Ishikawa (cell line): ENCODE data around the gene GALNT2.
A peak's percentile ranks its signal among the peaks of the same experiment; 100 is the strongest.

Experiments used
- CEBPB ChIP-seq: IDR thresholded peaks from 2 replicates; pipeline ENCODE4 v1.6.1; 2012
- CREB1 ChIP-seq: IDR thresholded peaks from 2 replicates; pipeline ENCODE4 v1.6.1; 2012; ENCODE audit warnings: low read depth
- EP300 ChIP-seq: IDR thresholded peaks from 2 replicates; pipeline ENCODE4 v1.6.1; 2012; ENCODE audit warnings: borderline replicate concordance
- FOXM1 ChIP-seq: IDR thresholded peaks from 2 replicates; pipeline ENCODE4 v1.6.1; 2012; ENCODE audit warnings: low read depth, borderline replicate concordance
- NFIC ChIP-seq: IDR thresholded peaks from 2 replicates; pipeline ENCODE4 v1.6.1; 2012
- RAD21 ChIP-seq: IDR thresholded peaks from 2 replicates; pipeline ENCODE4 v1.6.1; 2012; ENCODE audit warnings: low read depth
- TAF1 ChIP-seq: IDR thresholded peaks from 2 replicates; pipeline ENCODE4 v1.6.1; 2012; ENCODE audit warnings: low read depth, mild to moderate bottlenecking
- TCF12 ChIP-seq: IDR thresholded peaks from 2 replicates; pipeline ENCODE4 v1.6.1; 2012; ENCODE audit warnings: low read depth
- TEAD4 ChIP-seq: IDR thresholded peaks from 2 replicates; pipeline ENCODE4 v1.6.1; 2012
- YY1 ChIP-seq: IDR thresholded peaks from 2 replicates; pipeline ENCODE4 v1.6.1; 2012; ENCODE audit warnings: low read depth
- ZBTB7A ChIP-seq: IDR thresholded peaks from 2 replicates; pipeline ENCODE4 v1.6.1; 2012; ENCODE audit warnings: low read depth
- TF ChIP-seq, protein P1 (sequence below): IDR thresholded peaks from 2 replicates; pipeline ENCODE4 v1.6.1; 2012
- TF ChIP-seq, protein P2 (sequence below): IDR thresholded peaks from 2 replicates; pipeline ENCODE4 v1.6.1; 2012
- TF ChIP-seq, protein P3 (sequence below): IDR thresholded peaks from 2 replicates; pipeline ENCODE4 v1.6.1; 2012; ENCODE audit warnings: low read depth, mild to moderate bottlenecking

The GALNT2 gene

DNA sequence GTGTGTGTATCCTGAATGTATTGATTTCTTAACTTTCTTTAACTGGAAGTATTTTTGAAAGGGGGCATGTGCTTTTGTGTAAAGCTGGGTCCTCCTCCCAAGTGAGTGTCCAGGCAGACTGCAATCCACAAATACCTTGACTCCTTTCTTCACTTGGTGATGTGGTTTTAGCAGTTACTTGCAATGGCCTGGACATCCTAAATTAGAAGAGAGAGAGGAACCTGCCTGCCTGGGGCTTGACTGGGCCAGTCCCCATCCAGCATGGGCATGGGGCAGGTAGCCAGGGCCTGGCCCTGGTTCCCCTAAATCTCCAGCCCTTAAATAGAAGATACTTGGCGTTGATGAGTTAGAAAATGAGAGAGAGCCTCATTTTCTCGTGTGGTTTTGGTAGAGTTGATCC, 199.4 kb downstream of the GALNT2 start:
- TF ChIP-seq, protein P1, sequence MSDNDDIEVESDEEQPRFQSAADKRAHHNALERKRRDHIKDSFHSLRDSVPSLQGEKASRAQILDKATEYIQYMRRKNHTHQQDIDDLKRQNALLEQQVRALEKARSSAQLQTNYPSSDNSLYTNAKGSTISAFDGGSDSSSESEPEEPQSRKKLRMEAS, result no peak
- TF ChIP-seq CEBPB, result no peak
- no peak for TF ChIP-seq NFIC
- TF ChIP-seq RAD21, result no peak
- no peak for TF ChIP-seq TEAD4
- no peak for TF ChIP-seq CREB1
- TF ChIP-seq ZBTB7A, result no peak
- TF ChIP-seq, protein P2, sequence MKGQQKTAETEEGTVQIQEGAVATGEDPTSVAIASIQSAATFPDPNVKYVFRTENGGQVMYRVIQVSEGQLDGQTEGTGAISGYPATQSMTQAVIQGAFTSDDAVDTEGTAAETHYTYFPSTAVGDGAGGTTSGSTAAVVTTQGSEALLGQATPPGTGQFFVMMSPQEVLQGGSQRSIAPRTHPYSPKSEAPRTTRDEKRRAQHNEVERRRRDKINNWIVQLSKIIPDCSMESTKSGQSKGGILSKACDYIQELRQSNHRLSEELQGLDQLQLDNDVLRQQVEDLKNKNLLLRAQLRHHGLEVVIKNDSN, result no peak

DNA sequence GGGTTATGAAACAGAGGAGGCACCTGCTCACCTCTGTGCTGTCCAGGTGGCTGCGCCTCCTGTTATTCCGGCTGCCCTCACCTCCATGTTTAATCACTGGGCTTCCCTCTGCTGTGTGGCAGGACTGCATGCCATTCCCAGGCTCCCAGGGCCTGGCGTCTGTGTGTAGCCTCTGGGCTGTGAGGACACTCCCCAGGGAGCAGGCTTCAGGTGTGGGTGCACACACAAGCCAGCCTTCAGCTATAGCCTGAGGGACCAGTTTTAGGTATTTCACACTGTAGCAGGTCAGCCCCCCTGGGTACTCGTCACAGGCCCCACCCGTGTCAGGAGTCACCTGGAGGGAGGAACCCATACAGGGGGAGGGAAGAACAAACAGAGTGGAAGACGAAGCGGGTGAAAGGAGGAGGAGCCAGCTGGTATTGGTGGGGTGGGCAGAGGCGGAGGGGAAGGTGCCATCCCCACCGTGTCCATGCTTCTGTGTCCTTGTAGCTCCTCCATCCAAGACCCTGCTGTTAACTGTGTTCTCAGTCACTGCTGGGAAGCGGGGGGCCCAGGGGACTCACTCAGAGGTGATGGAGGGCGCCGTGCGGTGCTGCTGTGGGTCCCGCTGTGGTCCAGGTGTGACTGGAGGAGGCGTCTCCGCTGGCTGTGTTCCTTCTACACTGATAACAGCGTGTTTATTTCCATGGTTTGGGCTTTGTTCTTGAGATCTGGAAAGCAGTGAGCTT, 200.5 kb downstream of the GALNT2 start:
- TF ChIP-seq RAD21 (no peak), TAF1 (no peak), FOXM1 (no peak), NFIC (no peak)
- TF ChIP-seq, protein P3, sequence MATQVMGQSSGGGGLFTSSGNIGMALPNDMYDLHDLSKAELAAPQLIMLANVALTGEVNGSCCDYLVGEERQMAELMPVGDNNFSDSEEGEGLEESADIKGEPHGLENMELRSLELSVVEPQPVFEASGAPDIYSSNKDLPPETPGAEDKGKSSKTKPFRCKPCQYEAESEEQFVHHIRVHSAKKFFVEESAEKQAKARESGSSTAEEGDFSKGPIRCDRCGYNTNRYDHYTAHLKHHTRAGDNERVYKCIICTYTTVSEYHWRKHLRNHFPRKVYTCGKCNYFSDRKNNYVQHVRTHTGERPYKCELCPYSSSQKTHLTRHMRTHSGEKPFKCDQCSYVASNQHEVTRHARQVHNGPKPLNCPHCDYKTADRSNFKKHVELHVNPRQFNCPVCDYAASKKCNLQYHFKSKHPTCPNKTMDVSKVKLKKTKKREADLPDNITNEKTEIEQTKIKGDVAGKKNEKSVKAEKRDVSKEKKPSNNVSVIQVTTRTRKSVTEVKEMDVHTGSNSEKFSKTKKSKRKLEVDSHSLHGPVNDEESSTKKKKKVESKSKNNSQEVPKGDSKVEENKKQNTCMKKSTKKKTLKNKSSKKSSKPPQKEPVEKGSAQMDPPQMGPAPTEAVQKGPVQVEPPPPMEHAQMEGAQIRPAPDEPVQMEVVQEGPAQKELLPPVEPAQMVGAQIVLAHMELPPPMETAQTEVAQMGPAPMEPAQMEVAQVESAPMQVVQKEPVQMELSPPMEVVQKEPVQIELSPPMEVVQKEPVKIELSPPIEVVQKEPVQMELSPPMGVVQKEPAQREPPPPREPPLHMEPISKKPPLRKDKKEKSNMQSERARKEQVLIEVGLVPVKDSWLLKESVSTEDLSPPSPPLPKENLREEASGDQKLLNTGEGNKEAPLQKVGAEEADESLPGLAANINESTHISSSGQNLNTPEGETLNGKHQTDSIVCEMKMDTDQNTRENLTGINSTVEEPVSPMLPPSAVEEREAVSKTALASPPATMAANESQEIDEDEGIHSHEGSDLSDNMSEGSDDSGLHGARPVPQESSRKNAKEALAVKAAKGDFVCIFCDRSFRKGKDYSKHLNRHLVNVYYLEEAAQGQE, result no peak

DNA sequence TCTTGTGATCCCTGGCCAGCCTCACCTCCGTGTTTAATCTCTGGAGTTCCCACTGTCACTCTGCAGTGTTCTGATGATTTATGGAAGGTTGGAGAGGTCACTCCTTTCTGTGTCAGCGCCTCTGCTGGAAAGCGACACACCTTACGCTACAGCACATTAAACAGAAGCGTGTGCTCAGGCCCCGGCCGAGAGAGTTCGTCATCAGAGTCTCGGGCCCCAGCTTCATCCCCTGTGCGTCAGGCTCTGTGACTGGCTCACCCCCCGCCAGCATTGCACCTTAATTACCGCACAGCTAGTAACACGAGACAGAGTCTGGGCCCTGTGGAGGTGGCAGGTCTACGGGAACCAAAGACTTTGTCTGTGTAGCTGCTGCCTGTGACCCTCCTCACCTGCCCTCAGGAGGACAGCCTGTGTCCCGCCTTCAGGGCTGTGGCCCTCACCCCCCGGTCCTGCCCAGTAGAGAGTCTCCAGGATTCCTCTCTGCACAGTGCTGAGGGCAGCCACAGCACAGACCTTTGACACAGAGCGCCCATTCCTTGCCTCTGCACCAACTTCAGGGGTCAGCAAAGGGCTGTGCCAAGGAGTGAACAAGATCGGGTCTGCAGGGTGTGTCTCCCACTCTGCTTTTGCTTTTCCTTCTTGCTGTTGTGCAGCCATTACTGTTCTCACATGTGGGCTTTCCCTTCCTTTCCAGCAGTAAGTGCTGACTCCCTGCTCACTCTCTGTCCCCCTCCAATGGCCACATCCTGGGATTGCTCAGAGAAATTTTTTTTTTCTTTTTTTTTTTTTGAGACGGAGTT, 201.5 kb downstream of the GALNT2 start:
- TF ChIP-seq RAD21 (peak; percentile 75), TCF12 (no peak), YY1 (peak; percentile 70)
- TF ChIP-seq, protein P3, result no peak

DNA sequence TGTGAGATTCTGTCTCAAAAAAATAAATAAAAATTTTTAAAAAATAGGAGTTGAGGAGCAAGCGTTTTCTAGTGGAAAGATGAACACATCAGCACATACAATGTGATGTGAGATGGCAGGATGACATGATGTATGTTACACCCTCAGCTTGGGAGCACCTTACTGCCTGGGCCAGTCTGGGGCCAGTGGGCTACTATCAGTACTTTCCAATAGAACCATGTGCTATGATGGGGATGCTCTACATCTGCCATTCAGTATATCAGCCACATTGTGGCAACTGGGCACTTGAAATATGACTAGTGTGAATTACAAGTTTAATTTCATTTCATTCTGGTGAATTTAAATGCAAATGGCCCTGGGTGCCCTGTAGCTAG, 203.1 kb downstream of the GALNT2 start:
- TF ChIP-seq CREB1 (no peak), RAD21 (no peak), TEAD4 (no peak)
- TF ChIP-seq, protein P2, result no peak
- TF ChIP-seq, protein P3, result no peak

DNA sequence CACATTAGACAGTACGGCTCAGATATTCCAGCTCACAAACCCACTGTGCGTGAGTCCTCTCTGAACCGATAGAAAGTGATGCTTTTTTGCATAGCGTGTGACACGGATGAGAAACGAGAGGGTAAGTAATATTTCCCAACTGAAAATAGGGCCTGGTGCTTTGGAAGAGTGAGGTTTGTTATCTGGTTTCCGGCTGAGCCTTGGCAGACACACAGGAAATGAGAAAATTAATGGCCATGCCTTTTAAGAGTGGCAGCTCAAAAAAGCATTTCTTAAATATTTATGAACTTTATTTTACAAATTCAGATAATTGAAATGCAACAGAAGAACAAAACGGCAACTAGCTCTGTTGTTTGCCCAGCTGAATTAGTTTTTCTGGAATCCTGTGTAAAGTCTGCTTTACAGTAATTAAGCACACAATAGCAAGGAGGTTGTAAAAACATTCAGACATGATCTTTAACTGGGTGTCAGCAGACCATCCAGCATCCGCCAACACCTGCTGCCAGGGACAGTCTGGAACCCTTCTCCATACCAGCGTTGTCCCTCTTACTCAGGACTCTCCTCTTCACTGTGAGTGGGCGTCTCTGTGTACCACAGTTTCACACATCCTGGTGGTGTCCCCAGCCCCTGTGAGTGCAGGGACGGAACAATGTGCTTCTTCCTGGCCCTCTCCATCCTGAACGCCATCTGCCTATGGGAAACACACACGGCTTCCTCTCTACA, 203.7 kb downstream of the GALNT2 start:
- TF ChIP-seq EP300 (no peak), FOXM1 (no peak)
